Measurements from ENCODE around the gene ZMIZ1. TPM values are rescaled to one million over a fixed set of nuclear protein-coding genes. Genes with fewer than 3 reads are reported as not detected.
A peak's percentile ranks its signal among the peaks of the same experiment; 100 is the strongest.

Gene ZMIZ1
- total RNA-seq, 1 experiment from 2014 or later: 42.3 TPM

DNA sequence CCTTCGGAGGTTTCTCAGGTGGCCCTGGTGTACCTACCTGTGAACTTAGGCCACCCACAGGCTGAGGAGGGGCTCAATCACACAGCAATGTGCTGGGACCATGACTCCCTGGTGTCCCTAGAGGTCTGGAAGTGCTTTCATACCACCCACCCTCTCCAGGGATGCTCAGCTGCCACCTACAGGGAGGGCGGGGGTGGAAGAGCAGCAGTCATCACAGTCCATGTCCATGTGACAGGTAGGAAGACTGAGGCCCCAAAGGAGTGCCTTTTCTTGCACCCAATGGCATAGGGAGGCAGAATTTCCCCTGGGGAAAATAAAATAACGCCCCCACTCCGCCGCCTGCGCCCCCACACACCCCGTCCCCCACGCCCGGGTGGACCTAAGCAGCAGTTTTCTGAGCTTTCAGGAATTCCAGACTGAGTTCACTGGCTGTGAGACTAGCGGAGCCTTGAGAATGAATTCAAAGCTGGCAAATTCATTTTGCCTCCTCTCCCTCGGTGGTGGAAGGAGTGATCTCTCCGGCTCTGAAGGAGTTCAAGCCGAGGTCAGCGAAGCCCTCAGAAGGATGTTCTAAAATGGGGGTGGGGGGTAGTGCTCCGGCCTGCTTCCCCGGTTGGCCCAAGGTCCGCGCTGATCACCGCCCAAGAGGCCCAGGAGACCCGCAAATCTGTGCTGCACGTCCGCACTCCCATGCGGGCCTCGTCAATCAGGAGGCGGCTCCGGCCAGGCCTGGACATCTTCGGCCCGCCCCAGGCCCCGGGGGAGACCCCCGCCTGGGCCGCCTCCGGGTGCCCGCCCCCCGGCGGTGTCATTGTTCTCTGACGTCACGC, 2.1 kb upstream of the ZMIZ1 start:
- ChIA-PET POLR2A (interaction anchor here (0.6 to 1.5 kb wide), 3 partner anchors 61 to 129 kb away, joined by 4 to 12 read pairs (median 4); no protein-coding TSS in a partner anchor), CTCF (interaction anchor here (0.6 to 3.5 kb wide), 23 partner anchors 7 to 1020 kb away, joined by 3 to 19 read pairs (median 4); no protein-coding TSS in a partner anchor)
- TF ChIP-seq, protein P1, sequence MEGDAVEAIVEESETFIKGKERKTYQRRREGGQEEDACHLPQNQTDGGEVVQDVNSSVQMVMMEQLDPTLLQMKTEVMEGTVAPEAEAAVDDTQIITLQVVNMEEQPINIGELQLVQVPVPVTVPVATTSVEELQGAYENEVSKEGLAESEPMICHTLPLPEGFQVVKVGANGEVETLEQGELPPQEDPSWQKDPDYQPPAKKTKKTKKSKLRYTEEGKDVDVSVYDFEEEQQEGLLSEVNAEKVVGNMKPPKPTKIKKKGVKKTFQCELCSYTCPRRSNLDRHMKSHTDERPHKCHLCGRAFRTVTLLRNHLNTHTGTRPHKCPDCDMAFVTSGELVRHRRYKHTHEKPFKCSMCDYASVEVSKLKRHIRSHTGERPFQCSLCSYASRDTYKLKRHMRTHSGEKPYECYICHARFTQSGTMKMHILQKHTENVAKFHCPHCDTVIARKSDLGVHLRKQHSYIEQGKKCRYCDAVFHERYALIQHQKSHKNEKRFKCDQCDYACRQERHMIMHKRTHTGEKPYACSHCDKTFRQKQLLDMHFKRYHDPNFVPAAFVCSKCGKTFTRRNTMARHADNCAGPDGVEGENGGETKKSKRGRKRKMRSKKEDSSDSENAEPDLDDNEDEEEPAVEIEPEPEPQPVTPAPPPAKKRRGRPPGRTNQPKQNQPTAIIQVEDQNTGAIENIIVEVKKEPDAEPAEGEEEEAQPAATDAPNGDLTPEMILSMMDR (IDR thresholded peaks at IDR 0.05; ENCODE audit: insufficient read depth in 1 of 2, low read depth in 1 of 2, low read length in 1 of 2, severe bottlenecking in 1 of 2, unreplicated experiment in 1 of 2): peak; percentile 44 to 88
- TSS peak; percentile 56 for BruUV-seq (replicated peaks)
- H3K4me3 Mint-ChIP-seq (ENCODE audit: unreplicated experiment): peak overlapping the region; percentile 74
- Histone ChIP-seq H3K4me1 (peaks cover 17% of the 10 kb centered on the region), H3K4me3 (ENCODE audit: low read depth, low read length) (peak overlapping the region; percentile 82), H3K27me3 (replicated peaks; ENCODE audit: control insufficient read depth, insufficient read depth, low read length) (no peaks in the 10 kb centered on the region), H3K9me3 (no peaks in the 10 kb centered on the region), H3K36me3 (ENCODE audit: control insufficient read depth, insufficient read depth, low read length) (no peaks in the 10 kb centered on the region)
- peak; percentile 85 to 89 for DNase-seq
- no peaks in the 10 kb centered on the region for H3K27me3 Mint-ChIP-seq (ENCODE audit: insufficient read depth, unreplicated experiment)
- peaks cover 26% of the 10 kb centered on the region for H3K36me3 Mint-ChIP-seq (ENCODE audit: insufficient read depth, unreplicated experiment)
- H3K9me3 Mint-ChIP-seq (ENCODE audit: unreplicated experiment): no peaks in the 10 kb centered on the region
- intact Hi-C loops (cut with micrococcal nuclease; ENCODE audit: unreplicated experiment): loop anchor here (1.0 to 10.0 kb wide), 8 partner anchors 94 to 804 kb away; no protein-coding TSS in a partner anchor
- H3K4me1 Mint-ChIP-seq (ENCODE audit: low read depth, unreplicated experiment): peaks cover 8% of the 10 kb centered on the region
- peak overlapping the region; percentile 8 for H3K27ac Mint-ChIP-seq (ENCODE audit: unreplicated experiment)

DNA sequence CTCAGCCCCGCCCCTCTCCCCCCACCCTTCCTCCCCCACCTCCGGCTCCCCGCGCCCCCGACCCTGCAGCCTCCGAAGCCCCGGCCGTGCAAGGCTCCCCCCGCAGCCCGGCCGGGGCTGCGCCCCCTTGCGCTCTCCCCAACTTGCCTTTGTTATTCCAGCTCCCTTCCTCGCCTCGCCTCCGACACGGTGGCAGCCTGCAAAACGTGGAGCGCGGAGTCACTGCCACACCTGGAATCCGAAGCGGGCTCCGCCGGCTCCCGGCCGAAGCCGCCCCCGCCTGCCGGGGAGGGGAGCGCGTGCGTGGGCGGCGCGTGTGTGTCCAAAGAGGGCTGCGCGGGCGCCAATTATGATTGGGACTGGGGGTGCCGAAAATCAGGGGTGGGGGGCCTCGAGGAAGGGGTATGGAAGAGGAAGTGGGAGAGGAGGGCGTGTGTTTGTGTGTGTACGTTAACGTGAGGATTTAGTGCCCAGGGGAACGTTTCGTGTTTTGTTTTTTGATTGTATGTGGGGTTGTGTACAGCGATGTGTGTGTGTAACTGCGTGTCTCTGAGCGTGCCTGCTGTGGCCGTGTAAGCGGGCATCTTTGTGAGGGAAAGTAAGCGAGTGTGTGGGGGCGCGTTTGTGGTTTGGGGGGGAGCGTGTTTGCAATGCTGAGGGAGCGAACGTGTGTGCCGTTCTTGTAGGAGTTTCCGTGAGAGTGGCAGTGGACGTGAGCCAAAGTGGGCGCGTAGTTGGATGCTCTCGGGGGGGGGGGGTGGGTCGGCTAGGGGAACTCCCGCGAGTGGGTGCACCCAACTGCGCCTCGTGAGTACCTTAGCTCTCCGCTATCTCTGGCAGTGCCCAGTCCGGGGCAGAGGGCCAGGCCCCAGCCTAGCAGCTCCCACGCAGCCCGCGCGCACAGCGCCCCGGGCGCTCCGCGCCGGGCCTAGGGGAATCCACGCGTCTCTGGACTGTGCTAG, 1.2 kb upstream of the ZMIZ1 start:
- Mint-ChIP-seq H3K36me3 (ENCODE audit: insufficient read depth, unreplicated experiment) (peaks cover 26% of the 10 kb centered on the region), H3K9me3 (ENCODE audit: unreplicated experiment) (no peaks in the 10 kb centered on the region), H3K4me1 (ENCODE audit: low read depth, unreplicated experiment) (peaks cover 15% of the 10 kb centered on the region), H3K27me3 (ENCODE audit: insufficient read depth, unreplicated experiment) (no peaks in the 10 kb centered on the region), H3K27ac (ENCODE audit: unreplicated experiment) (no peak overlapping the region), H3K4me3 (ENCODE audit: unreplicated experiment) (peak overlapping the region; percentile 74)
- Histone ChIP-seq H3K9me3 (no peaks in the 10 kb centered on the region), H3K4me1 (peaks cover 25% of the 10 kb centered on the region), H3K36me3 (ENCODE audit: control insufficient read depth, insufficient read depth, low read length) (no peaks in the 10 kb centered on the region), H3K4me3 (ENCODE audit: low read depth, low read length) (peak overlapping the region; percentile 82), H3K27me3 (replicated peaks; ENCODE audit: control insufficient read depth, insufficient read depth, low read length) (no peaks in the 10 kb centered on the region)
- ChIA-PET CTCF (interaction anchor here (0.6 to 3.5 kb wide), 23 partner anchors 8 to 1020 kb away, joined by 3 to 19 read pairs (median 3); no protein-coding TSS in a partner anchor), POLR2A (interaction anchor here (0.5 to 1.5 kb wide), 5 partner anchors 62 to 128 kb away, joined by 3 to 12 read pairs (median 4); no protein-coding TSS in a partner anchor)
- TF ChIP-seq, protein P1 (IDR thresholded peaks at IDR 0.05; ENCODE audit: insufficient read depth in 1 of 2, low read depth in 1 of 2, low read length in 1 of 2, severe bottlenecking in 1 of 2, unreplicated experiment in 1 of 2): peak in 1 of 2 experiments; percentile 67
- intact Hi-C loops (cut with micrococcal nuclease; ENCODE audit: unreplicated experiment): loop anchor here (1.0 to 10.0 kb wide), 9 partner anchors 8 to 805 kb away; no protein-coding TSS in a partner anchor
- BruUV-seq (replicated peaks): no TSS peak
- DNase-seq: peak; percentile 93 to 97

Measured in Caco-2 (cell line).